GM12878 (cell line): ENCODE data around the gene RAG1.

Source experiments
- CHD1 ChIP-seq: IDR thresholded peaks from 2 replicates; pipeline ENCODE4 v1.6.1; 2012; ENCODE audit warnings: low read depth, low read length, improper control_type of control experiment
- CREB1 ChIP-seq: IDR thresholded peaks from 2 replicates; pipeline ENCODE4 v1.6.1; 2012; ENCODE audit warnings: low read depth, mild to moderate bottlenecking, inconsistent platforms
- CTCF ChIP-seq, 3 experiments: IDR thresholded peaks in 2 of 3; conservative IDR thresholded peaks in 1 of 3; 2 replicates each; pipeline ENCODE4 v1.5.1; 2011; ENCODE audit warnings: low read depth in 3 of 3, low read length in 3 of 3, mild to moderate bottlenecking in 3 of 3, control low read depth in 2 of 3, moderate library complexity in 2 of 3, inconsistent platforms in 1 of 3, mixed read lengths in 1 of 3; ENCODE audit not compliant: control insufficient read depth in 2 of 3, insufficient read depth in 1 of 3; ENCODE audit errors: extremely low read depth in 1 of 3
- ELK1 ChIP-seq: IDR thresholded peaks from 2 replicates; pipeline ENCODE4 v1.6.1; 2012; ENCODE audit warnings: low read depth, low read length, improper control_type of control experiment
- FOS ChIP-seq: IDR thresholded peaks from 3 replicates; pipeline ENCODE4 v1.6.1; 2011; ENCODE audit warnings: borderline replicate concordance; ENCODE audit not compliant: insufficient read length; ENCODE audit errors: extremely low read depth
- MAX ChIP-seq: IDR thresholded peaks from 2 replicates; pipeline ENCODE4 v1.6.1; 2012; ENCODE audit warnings: low read depth, low read length, improper control_type of control experiment
- MYC ChIP-seq: IDR thresholded peaks from 2 replicates; pipeline ENCODE4 v1.6.1; 2011; ENCODE audit warnings: mild to moderate bottlenecking, low read length, moderate library complexity, inconsistent platforms; ENCODE audit not compliant: insufficient read depth, insufficient replicate concordance, insufficient read length, severe bottlenecking
- POLR2A ChIP-seq: IDR thresholded peaks from 2 replicates; pipeline ENCODE4 v1.6.1; 2011; ENCODE audit warnings: low read depth, mild to moderate bottlenecking, low read length
- RCOR1 ChIP-seq: conservative IDR thresholded peaks from 2 replicates; pipeline ENCODE4 v1.6.1; 2012; ENCODE audit warnings: low read depth, low read length, improper control_type of control experiment
- SMC3 ChIP-seq: IDR thresholded peaks from 2 replicates; pipeline ENCODE4 v1.6.1; 2011; ENCODE audit warnings: low read length, improper control_type of control experiment, borderline replicate concordance
- ZBTB4 ChIP-seq: fragments of 450-650 bp; formaldehyde crosslinking; IDR thresholded peaks from 2 replicates; pipeline ENCODE4 v1.4.0; 2022; ENCODE audit warnings: mild to moderate bottlenecking, moderate library complexity
- ZNF207 ChIP-seq: fragments of 450-650 bp; IDR thresholded peaks from 2 replicates; pipeline ENCODE4 v1.6.1; 2014; ENCODE audit warnings: antibody characterized with exemption, mild to moderate bottlenecking, borderline replicate concordance
- TF ChIP-seq, protein P1 (sequence below): IDR thresholded peaks from 2 replicates; pipeline ENCODE4 v1.6.1; 2012; ENCODE audit warnings: mild to moderate bottlenecking, low read depth, low read length

GRCh38 chr11:36591433-36591832 lies 23.6 kb downstream of the RAG1 start:
- TF ChIP-seq CTCF (IDR thresholded peaks at IDR 0.05 in 2 of 3, conservative IDR thresholded peaks at IDR 0.05 in 1 of 3; ENCODE audit: control insufficient read depth in 2 of 3, extremely low read depth in 1 of 3, insufficient read depth in 1 of 3, low read depth in 3 of 3, low read length in 3 of 3) (no peak), ZNF207 (no peak), SMC3 (no peak), ZBTB4 (CRISPR knock-in tag) (no peak), RCOR1 (no peak), POLR2A (no peak), FOS (no peak), CHD1 (no peak), CREB1 (no peak), MYC (no peak), ELK1 (no peak), MAX (no peak)
- TF ChIP-seq, protein P1, sequence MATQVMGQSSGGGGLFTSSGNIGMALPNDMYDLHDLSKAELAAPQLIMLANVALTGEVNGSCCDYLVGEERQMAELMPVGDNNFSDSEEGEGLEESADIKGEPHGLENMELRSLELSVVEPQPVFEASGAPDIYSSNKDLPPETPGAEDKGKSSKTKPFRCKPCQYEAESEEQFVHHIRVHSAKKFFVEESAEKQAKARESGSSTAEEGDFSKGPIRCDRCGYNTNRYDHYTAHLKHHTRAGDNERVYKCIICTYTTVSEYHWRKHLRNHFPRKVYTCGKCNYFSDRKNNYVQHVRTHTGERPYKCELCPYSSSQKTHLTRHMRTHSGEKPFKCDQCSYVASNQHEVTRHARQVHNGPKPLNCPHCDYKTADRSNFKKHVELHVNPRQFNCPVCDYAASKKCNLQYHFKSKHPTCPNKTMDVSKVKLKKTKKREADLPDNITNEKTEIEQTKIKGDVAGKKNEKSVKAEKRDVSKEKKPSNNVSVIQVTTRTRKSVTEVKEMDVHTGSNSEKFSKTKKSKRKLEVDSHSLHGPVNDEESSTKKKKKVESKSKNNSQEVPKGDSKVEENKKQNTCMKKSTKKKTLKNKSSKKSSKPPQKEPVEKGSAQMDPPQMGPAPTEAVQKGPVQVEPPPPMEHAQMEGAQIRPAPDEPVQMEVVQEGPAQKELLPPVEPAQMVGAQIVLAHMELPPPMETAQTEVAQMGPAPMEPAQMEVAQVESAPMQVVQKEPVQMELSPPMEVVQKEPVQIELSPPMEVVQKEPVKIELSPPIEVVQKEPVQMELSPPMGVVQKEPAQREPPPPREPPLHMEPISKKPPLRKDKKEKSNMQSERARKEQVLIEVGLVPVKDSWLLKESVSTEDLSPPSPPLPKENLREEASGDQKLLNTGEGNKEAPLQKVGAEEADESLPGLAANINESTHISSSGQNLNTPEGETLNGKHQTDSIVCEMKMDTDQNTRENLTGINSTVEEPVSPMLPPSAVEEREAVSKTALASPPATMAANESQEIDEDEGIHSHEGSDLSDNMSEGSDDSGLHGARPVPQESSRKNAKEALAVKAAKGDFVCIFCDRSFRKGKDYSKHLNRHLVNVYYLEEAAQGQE = no peak
